Activated CD4-positive, alpha-beta T cell treated with anti-CD3 and anti-CD28 coated beads, Interleukin-10, Interleukin-2, amounts not matched to agents 100 ng/mL and 50 ng/mL, durations not matched to agents 16 hours and 8 hours (primary cell): ENCODE results near the gene ZC3H7A.

Experiments used
- DNase-seq: peaks from one replicate; pipeline ENCODE4 v3.0.0-alpha.2; 2020

ZC3H7A gene

DNA sequence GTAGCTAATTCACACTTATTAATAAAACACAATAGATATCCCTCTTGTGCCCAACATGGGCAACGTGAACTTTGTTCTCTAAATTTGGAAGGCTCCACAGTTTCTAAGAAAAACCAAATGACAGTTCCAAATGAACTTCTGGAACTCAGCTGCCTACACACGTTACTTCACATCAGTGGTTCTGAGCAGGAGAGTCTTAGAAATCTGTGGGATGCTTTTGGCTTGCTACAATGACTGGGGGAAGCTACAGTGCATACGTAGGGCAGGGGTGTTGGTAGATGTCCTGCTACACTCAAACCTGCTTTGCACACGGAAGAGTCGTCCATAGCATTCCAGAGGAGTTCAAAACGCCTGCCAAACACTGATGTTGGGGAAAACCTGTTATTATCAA, 62.4 kb downstream of the ZC3H7A start:
- DNase-seq: no peak

DNA sequence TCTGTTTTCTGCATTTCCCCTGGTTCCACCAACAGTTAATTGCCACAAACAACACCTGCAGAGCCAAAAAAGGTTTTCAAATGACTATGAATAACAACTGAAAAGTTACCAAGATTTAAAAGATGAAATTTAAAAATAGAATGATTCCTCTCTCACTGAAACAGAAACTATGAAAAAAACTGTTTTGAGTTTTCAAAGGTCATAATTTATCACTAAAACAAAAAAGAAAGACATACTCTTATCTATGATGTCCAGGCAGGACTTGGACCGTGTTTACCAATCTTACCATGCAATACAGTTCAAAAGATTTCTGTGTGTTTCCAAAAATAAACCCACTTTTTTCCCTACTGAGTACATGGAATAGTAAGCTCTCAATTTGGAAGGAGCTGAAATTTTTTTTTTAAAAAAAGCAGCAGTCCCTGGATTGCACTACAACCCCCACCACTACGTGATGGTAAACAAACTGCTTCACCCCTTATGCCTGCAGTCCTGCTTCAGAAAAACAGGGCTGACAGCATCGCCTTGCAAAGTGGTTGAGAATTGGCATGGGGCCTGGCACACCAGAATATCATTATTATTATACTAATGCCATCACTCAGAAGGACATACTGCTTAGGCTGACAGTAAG, 62.9 kb downstream of the ZC3H7A start:
- peak; percentile 33 for DNase-seq

DNA sequence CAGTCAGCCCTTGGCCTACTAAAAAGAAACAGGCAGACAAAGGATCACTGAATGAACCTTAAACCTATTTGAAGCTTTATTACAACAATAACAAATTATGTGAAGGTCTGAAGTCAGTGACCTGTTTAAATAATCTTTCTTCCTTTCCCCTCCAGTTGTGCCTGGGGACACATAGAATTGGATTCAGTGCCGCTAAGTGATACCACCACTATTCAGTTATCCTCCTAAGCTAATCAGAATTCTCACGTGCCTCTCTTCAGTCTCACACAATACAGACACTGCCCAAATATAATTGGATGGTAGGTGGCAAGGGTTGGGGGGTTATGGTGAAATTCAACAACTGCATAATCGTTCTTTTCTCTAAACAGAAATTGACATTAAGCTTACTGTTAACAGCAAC, 65.8 kb downstream of the ZC3H7A start:
- DNase-seq: no peak

DNA sequence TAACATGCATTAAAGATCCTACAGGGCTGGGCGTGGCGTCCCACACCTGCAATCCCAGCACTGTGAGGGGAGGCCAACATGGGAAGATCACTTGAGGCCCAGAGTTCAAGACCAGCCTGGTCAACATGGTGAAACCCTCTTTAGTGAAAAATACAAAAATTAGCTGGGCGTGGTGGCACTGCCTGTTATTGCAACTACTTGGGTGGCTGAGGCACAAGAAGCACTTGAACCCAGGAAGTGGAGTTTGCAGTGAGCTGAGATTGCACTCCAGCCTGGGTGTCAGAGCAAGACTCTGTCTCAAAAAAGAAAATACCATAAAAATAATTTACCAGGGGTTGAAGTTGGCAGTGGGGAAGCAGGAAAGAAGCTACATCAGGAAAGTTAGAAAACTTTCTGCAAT, 67.3 kb downstream of the ZC3H7A start:
- no peak for DNase-seq

DNA sequence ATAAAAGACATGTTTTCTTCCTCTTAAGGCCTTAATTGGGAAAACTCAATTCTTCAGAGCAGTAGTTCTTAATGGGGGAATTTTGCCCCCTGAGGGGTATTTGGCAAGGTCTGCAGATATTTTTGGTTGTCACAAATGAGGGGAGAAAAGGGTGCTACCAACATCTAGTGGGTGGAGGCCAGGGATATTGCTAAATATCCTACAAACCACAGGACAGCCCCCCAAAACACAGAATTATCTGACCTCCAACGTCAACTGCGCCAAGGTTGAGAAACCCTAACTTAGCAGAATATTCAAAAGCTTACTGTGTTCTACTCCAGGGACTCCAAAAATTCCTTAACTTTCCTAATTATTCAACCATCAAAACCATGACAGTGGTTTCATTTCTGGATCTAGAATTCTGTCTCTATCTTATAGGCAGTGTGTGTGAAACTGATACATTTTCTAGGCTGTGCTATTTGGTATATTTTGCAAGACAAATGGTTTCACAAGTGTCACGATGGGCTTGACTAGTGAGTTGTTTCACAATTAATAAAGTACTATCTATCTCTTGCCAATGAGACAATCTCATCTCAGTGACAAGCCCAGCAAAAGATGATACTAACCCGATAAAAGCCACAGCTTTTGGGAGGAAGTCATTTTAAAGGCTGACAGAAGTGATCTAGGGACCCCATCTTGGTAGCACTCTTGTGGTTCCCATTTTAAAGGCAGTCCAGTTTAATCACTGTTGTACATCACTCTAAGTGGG, 69.1 kb downstream of the ZC3H7A start:
- DNase-seq: peak; percentile 53

DNA sequence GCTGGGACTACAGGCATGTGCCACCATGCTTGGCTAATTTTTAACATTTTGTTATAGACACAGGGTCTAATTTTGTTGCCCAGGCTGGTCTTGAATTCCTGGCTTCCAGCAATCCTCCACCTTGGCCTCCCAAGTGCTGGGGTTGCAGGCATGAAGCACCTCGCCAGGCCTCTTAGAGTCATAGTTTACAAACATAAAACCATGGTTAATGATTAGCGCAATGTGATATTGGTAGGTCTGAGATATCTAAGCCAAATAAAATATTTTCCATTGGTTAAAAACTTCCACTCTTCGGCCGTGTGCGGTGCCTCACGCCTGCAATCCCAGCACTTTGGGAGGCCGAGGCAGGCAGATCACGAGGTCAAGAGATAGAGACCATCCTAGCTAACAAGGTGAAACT, 71.0 kb downstream of the ZC3H7A start:
- DNase-seq: no peak

DNA sequence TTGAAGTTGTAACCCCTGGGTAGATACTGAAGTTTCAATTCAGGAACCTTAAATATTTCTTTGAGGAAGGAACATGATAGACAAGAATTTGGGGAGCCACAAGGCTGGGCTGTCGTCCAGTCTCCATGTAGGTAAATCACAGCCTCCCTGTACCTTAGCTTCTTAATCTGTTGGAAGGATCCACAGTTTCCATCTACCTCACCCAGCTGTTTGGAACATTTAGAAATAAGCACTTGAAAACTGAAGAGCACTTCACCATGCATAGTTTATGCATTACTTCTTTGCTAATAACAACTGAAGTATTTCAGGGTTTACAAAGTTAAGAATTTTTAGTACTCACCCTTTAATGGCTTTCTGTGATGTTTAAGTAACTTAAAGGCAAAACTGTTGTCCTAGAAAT, 71.6 kb downstream of the ZC3H7A start:
- DNase-seq: no peak

DNA sequence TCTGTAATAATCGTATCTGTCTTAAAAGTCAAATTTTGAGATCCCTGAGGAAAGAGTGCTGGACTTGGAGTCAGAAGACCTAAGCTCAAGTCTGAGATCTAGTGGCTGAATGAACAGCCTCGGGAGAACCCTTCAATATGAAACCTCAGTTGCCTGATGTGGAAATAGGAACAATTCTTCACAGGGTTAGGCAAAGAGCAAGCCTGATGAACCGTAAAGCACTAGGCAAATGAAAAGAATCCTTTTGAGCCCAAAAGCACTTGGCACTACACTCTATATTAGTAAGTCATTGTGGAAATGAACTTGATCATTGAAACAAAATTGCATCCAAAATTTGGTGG, 74.6 kb downstream of the ZC3H7A start:
- no peak for DNase-seq

DNA sequence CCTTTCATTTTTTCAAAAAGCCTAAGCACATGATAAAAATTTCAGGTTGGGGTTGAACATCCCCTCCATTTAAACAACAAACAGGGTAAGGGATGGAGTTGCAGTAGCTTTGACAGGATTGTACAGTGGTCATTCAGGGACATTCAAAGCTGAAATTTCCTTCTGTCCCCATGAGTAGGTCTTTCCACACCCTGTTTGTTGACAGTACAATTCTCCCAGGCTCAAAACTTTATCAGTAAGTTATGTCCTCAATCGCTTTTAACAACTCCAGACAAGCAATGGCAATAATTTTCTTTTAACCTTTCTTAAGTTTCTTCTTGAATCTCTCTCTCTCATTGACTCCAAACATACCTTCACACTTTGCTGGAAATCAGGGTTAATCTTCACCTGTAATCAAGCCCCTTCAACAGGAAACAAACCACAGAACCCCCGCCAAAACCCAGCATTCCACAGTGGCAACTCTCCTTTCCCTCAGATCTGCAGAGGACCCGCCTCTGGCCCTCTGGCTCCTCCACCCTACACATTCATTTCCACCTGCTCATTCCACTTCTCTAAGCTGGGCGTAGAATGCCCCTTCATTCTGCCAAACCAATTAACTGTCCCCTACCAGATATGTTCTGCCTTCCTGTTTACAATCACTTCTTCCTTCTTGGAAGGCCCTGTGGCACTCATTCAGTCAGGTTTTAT, 75.1 kb downstream of the ZC3H7A start:
- no peak for DNase-seq

DNA sequence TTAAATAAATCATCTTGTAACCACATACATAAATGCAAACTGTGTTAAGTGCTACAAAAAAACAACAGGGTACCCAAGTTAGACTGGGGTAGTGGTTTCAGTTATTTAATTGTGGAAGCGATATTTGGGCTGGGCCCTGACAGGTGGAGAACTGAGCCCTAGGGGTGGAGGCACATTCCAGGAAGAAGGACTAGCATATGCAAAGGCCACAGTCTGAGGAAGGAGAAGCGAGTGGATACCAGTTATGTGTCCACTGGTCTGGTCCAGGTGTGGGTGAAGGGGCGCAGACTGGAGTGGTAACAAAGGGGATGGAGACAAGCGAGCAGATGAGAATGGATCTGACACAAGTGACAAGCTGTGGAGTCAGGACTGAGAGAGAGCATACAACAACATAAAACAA, 77.3 kb downstream of the ZC3H7A start:
- no peak for DNase-seq

DNA sequence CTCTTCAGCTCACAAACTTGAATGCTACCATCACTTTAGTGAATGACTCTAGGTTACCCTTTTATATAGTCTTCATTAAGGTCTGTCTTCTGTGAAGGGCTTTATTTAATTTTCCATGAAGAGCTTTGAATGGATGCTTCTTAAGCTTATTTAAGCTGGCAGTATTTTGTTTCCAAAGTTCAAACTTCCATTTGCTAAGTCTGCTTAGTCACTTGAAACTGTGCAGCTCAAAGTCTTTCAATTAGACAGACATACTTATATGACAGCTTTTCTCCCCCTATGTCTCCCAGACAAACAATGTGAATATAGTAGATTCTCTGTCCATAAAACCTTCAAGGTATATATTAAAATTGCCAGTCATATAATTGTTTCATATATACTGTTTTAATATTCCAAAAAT, 77.9 kb downstream of the ZC3H7A start:
- DNase-seq: no peak

DNA sequence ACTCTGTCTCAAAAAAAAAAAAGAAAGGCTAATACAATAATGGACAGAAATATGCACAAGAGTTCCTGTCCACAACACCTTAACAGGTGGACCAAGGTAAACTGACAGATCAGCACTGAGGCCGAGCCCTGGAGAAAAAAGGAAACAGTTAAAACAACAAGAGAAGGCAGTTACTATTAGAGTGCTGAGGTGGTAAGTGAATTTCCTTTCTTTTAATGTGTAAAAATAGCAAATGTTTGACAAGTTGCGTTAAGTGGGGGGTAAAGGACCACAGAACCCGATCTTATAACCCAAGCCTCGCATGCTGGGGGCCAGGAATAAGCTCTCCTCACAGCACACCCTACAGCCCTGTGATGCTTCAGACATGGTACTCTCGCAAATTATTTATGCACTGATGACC, 79.2 kb downstream of the ZC3H7A start:
- DNase-seq: no peak

DNA sequence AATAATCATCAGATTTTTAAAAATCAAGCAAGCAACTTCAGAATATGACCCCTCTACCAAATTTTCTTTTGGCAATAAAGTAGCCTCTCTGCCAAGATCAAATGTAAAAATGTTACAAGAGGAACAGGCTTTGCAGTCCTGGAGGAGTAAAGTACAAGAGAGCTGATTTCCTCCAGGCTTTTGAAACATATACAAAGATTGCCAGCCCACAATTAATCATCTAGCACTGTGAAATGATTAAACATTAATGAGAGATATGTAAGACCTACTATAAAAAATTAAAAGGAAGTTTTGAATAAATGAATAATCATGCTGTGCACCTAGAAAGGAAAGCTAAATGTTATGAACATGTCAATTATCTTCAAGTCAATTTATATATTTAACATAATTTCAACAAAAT, 80.7 kb downstream of the ZC3H7A start:
- no peak for DNase-seq

DNA sequence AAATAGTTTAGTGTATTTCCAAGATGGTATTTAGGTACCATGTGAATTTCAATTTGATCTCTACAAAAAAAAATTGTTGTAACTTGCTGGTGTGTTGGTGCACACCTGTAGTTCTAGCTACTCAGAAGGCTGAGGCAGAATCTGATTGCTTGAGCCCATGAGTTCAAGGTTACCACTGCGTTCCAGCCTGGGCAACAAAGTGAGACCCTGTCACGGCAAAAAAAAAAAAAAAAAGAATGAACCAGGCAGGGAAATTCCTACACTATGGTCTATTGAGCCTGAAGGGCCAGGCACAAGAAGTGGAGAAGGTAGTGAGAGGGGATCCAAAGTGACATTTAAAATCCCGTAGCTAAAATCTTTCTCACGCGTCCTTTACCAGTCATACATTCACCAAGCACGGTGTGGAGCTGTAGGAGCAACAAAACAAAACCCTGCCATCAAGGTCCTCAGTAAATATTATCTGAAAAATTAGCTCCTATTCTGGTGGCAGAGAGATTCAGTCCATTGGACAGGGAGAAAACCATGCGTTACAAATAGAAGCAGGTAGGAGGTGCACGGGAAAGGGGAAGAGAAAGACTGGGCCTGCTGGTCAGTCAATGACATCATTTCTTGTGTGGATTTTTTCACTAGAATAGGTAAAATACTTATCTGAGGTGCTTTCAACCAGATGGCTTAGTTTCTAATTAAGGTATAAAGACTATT, 81.7 kb downstream of the ZC3H7A start:
- DNase-seq: no peak

DNA sequence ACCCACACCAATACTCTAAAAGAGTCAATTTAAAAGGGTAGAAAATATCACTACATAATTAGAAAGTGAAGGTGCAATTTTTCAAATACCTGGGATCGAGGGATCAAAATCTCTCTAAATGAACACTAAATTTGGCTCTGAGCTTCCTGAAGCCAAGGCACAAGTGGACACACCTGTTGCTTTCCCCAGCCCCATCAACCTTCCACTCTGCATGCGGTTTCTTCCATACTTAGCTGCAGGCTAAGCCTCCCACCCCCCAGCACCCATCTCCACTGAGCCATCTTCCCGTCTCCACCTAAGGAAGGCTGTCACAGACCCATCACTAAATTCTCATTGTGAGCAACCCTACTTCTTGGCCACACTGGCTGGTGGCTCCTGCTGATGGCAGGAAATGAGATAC, 84.9 kb downstream of the ZC3H7A start:
- no peak for DNase-seq

DNA sequence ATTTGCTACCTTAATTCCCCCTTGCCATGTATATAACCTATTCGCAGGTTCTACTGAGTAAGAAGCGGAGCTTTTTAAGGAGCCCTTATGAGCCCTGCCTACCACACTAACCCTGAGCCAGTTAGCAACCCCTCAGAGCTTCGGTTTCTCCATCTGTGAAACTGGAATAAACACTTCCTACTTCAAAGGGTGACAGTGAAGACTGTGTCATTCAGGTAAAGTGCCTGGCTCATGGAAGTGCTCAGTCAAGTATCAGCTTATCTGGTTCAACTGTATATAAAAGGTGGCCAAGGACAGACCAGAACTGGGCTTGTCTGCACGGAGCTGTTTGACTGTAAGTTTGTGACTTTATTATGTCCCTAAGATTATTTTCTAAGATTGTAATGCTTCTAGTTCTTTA, 85.4 kb downstream of the ZC3H7A start:
- DNase-seq: no peak

DNA sequence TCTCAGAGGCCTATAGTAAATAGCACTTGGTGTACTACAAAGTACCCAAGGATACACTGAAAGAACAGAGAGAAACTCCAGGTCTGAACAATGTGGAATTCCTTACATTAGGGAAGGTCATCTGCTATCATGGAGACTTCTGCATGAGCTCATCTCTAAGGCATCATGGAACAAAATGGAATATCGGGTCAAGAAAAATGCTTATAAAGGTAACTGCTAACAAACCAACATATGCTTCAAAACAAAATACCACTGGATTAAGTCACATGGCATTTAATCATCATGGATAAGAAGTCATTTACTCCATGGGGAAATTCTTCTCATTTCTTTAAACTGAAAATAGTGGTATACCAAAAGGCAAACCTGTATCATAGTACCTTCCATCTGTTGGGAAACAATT, 88.6 kb downstream of the ZC3H7A start:
- DNase-seq: no peak

DNA sequence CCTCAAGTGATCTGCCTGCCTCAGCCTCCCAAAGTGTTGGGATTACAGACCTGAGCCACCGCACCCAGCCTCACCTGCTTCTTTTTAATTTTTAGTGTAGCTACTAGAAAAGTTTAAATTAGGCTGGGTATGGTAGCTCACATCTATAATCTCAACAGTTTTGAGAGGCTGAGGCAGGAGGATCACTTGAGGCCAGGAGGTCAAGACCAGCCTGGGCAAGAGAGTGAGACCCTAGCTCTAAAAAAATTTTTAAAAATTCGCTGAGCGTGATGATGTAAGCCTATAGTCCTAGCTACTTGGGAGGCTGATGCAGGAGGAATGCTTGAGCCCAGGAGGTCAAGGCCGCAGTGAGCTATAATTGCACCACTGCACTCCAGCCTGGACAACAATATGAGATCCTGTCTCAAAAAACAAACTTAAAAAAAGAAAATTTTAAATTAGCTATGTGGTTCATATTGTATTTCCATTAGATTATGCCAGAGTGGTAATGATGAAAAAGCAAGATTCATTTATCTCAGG, 89.3 kb downstream of the ZC3H7A start:
- DNase-seq: no peak

DNA sequence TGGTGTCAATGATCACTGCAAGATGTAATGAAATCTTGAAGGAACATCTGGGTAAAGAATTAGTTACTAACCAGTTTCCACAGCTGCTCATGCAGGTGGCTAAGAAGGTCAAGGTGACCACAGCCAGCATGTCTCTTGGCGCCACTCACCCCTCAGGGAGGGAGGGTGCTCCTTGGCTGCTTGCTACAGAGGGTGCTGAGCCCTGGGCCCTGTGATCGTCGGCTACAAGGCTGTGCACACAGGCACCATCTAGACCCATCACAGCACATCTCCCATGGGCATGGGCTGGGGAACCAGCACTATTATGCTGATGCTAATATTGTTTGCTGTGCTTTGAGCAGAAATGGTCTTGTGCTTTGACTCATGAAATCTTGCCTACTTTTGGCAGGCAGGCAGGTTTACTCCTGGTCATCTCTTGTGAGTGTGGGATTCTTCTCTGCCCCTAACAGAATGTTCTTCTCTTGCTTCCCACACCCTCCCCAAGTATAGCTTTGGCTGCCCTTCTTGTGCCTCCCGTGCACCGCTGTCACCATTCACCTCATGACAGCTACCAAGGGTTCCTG, 90.8 kb downstream of the ZC3H7A start:
- DNase-seq: no peak

DNA sequence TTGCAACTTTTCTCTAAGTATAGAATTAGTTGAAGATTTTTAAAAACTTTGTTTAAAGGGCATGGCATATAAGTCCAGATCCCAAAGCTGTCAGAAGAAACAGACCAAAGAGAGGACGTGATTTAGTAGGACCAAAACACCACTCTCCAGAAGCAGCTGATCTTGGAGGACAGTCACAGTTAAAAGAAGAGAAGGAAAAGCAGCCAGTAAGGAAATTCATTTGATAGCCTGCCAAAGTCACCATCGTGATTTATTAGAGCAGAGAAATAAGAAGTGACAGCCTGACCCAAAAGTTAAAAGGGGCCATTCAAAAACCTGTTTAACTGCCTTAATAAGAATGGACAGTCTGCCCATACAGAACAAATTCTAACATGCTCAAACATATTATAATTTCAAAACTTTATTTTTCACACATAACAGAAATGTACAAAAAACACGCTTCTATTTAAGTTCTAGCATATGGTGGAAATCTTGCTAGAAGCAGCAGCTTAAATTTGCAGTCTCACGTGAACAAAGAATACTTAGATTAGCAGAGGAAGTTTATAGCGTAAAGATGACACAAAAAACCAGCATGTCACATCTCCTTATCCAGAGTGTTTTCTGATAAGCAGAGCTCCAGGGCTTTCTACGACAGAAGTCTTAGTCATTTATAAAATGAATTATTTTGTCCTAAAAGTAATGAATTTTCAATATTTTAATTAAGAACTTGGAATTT, 91.6 kb downstream of the ZC3H7A start:
- no peak for DNase-seq
